Activated T-helper 1 cell treated with anti-CD3 and anti-CD28 coated beads, Interleukin-12 subunit alpha, Interleukin-12 subunit beta, Interleukin-2, Interleukin-4 antibody, amounts not matched to agents 30 ng/mL and 10 ng/mL and 1 ng/mL, durations not matched to agents 14 hours and 24 hours and 36 hours (primary cell): ENCODE measurements around the gene HOXB1. TPM values are rescaled to one million over a fixed set of nuclear protein-coding genes. Genes with fewer than 3 reads are reported as not detected.
A peak's percentile ranks its signal among the peaks of the same experiment; 100 is the strongest.

Experiments used
- DNase-seq: peaks from one replicate; pipeline ENCODE4 v3.0.0; 2021; ENCODE audit warnings: low spot score
- H3K27ac Mint-ChIP-seq: one replicate; pipeline ENCODE4 v1.8.0; 2021; ENCODE audit warnings: mild to moderate bottlenecking, mixed read lengths
- H3K27me3 Mint-ChIP-seq: one replicate; pipeline ENCODE4 v1.8.0; 2022; ENCODE audit warnings: mild to moderate bottlenecking, moderate library complexity, mixed read lengths; ENCODE audit not compliant: insufficient read depth
- H3K36me3 Mint-ChIP-seq: one replicate; pipeline ENCODE4 v1.8.0; 2021; ENCODE audit warnings: low read depth, mixed read lengths
- H3K4me1 Mint-ChIP-seq: one replicate; pipeline ENCODE4 v1.8.0; 2021; ENCODE audit warnings: low read depth, mixed read lengths
- H3K4me3 Mint-ChIP-seq: one replicate; pipeline ENCODE4 v1.8.0; 2021; ENCODE audit warnings: mild to moderate bottlenecking, moderate library complexity, mixed read lengths
- H3K9me3 Mint-ChIP-seq: one replicate; pipeline ENCODE4 v1.8.0; 2021; ENCODE audit warnings: mixed read lengths
- intact Hi-C: fragments of 100-400 bp; cut with micrococcal nuclease; formaldehyde crosslinking; loops from one replicate; pipeline ENCODE4 v1.15.1; 2024
- total RNA-seq: library from RNA; stranded (reverse); gene quantifications from 2 replicates; pipeline ENCODE4 v1.2.3, GENCODE V29; 2022

The HOXB1 gene
- total RNA-seq, 1 donor from 2014 or later = not detected

- peaks cover 9% of the 10 kb centered on the region for H3K36me3 Mint-ChIP-seq
- intact Hi-C loops = loop anchor here (2.0 kb wide), 1 partner anchor 31 kb away; the partner anchor contains the start of gene HOXB4
Observed at GRCh38 chr17:48547808-48548522, 17.2 kb upstream of the HOXB1 start.

GRCh38 chr17:48546924-48547807, 16.4 kb upstream of the HOXB1 start:
- peaks cover 1% of the 10 kb centered on the region for H3K27me3 Mint-ChIP-seq
- intact Hi-C loops = loop anchor here (2.0 kb wide), 1 partner anchor 32 kb away; the partner anchor contains the start of gene HOXB4
- H3K4me3 Mint-ChIP-seq = peak overlapping the region; percentile 75

More at GRCh38 chr17:48547808-48548522, 17.2 kb upstream of the HOXB1 start:
- peak overlapping the region; percentile 75 for H3K4me3 Mint-ChIP-seq
- H3K4me1 Mint-ChIP-seq = peaks cover 57% of the 10 kb centered on the region
- peaks cover 3% of the 10 kb centered on the region for H3K27me3 Mint-ChIP-seq
- peak; percentile 43 for DNase-seq
- no peaks in the 10 kb centered on the region for H3K9me3 Mint-ChIP-seq
- peak overlapping the region; percentile 80 for H3K27ac Mint-ChIP-seq

GRCh38 chr17:48546137-48546923, 15.5 kb upstream of the HOXB1 start:
- Mint-ChIP-seq H3K9me3 (no peaks in the 10 kb centered on the region), H3K4me3 (peak overlapping the region; percentile 75), H3K4me1 (peaks cover 54% of the 10 kb centered on the region), H3K27me3 (peaks cover 5% of the 10 kb centered on the region), H3K36me3 (peaks cover 16% of the 10 kb centered on the region), H3K27ac (peak overlapping the region; percentile 80)
- intact Hi-C loops = loop anchor here (2.0 kb wide), 1 partner anchor 32 kb away; the partner anchor contains the start of gene HOXB4
- no peak for DNase-seq

More at GRCh38 chr17:48546924-48547807, 16.4 kb upstream of the HOXB1 start:
- peaks cover 14% of the 10 kb centered on the region for H3K36me3 Mint-ChIP-seq
- H3K9me3 Mint-ChIP-seq = no peaks in the 10 kb centered on the region
- DNase-seq = no peak
- H3K27ac Mint-ChIP-seq = peak overlapping the region; percentile 80
- H3K4me1 Mint-ChIP-seq = peaks cover 54% of the 10 kb centered on the region

GRCh38 chr17:48545539-48545938, 14.7 kb upstream of the HOXB1 start:
- H3K36me3 Mint-ChIP-seq = peaks cover 19% of the 10 kb centered on the region
- peaks cover 8% of the 10 kb centered on the region for H3K27me3 Mint-ChIP-seq
- H3K27ac Mint-ChIP-seq = peak overlapping the region; percentile 80
- intact Hi-C loops = loop anchor here (2.0 kb wide), 1 partner anchor 63 kb away; no protein-coding TSS in a partner anchor
- no peaks in the 10 kb centered on the region for H3K9me3 Mint-ChIP-seq
- peaks cover 60% of the 10 kb centered on the region for H3K4me1 Mint-ChIP-seq
- H3K4me3 Mint-ChIP-seq = peak overlapping the region; percentile 95
- DNase-seq = no peak

DNA sequence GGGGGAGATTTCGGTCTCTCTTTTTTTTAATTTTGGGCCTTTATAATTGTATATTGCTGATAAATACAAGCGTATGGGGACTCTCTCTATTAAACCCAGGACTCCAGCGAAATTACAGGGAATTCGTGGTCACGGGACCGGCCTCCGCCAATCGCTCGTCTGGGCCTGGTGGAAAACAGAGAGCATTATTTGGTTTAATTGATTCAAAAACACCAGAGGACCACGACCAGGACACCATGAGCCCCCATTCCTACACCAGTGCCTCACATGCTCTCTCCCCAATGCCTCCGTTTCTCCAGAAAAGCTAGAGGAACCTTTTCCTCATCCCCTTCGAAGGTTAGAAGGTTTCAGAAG, 14.2 kb upstream of the HOXB1 start, which contains the start of gene HOXB2:
TSS of gene HOXB2 (minus strand) at position 88 of the 354 bp plus-strand sequence. CDS start 198 bp downstream, outside the sequence.
- H3K27ac Mint-ChIP-seq = peak within 1 kb of the TSS; percentile 96
- H3K9me3 Mint-ChIP-seq = no peaks in the 10 kb centered on the region
- H3K36me3 Mint-ChIP-seq = peaks cover 17% of the 10 kb centered on the region
- intact Hi-C loops = loop anchor here (2.0 kb wide), 1 partner anchor 62 kb away; no protein-coding TSS in a partner anchor
- DNase-seq = no peak
- H3K4me1 Mint-ChIP-seq = peaks cover 63% of the 10 kb centered on the region
- peak within 1 kb of the TSS; percentile 95 for H3K4me3 Mint-ChIP-seq
- H3K27me3 Mint-ChIP-seq = peaks cover 8% of the 10 kb centered on the region

DNA sequence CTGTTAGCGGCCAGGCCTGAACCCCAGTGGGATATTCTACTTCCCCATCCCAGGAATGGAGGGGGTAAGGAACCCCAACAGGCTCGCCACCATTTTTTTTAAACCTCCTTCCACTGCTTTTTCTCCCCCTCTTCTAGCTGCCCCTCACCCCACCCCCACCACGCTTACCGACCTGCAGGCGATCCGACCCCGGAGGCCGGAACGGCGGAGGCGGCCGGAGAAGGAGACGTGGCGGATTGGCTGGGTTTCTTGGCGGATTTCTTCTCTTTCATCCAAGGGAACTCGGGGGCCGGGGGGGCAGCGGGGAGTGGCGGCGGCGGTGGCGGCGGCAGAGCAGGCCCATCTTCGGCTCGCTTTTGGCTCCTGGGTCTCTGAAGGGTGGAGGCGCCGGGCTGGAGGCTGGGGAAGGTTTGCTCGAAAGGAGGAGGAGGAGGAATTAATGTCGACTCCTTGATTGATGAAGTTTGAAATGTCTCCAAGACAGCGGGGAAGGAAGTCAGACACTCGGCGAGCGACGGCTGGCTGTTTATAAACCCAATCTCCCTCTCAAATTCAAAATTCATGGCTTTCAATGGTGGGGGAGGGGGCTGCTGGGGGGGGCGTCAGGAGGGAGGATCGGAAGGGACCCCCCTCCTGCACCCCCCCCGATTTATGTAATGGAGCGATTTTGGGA, 13.7 kb upstream of the HOXB1 start:
- peak; percentile 31 for DNase-seq
- intact Hi-C loops = loop anchor here (2.0 to 5.0 kb wide), 2 partner anchors 62 to 132 kb away; no protein-coding TSS in a partner anchor
- peaks cover 8% of the 10 kb centered on the region for H3K27me3 Mint-ChIP-seq

GRCh38 chr17:48543854-48544348, 13.1 kb upstream of the HOXB1 start:
- Mint-ChIP-seq H3K36me3 (peaks cover 13% of the 10 kb centered on the region), H3K27me3 (peaks cover 8% of the 10 kb centered on the region), H3K4me3 (peak overlapping the region; percentile 95), H3K4me1 (peaks cover 62% of the 10 kb centered on the region), H3K27ac (peak overlapping the region; percentile 96), H3K9me3 (no peaks in the 10 kb centered on the region)
- DNase-seq = peak; percentile 40
- intact Hi-C loops = loop anchor here (1.0 to 5.0 kb wide), 4 partner anchors 52 to 132 kb away; no protein-coding TSS in a partner anchor

More for the DNA sequence above, 13.7 kb upstream of the HOXB1 start:
- Mint-ChIP-seq H3K4me1 (peaks cover 62% of the 10 kb centered on the region), H3K36me3 (peaks cover 15% of the 10 kb centered on the region), H3K27ac (peak overlapping the region; percentile 96), H3K9me3 (no peaks in the 10 kb centered on the region), H3K4me3 (peak overlapping the region; percentile 95)

DNA sequence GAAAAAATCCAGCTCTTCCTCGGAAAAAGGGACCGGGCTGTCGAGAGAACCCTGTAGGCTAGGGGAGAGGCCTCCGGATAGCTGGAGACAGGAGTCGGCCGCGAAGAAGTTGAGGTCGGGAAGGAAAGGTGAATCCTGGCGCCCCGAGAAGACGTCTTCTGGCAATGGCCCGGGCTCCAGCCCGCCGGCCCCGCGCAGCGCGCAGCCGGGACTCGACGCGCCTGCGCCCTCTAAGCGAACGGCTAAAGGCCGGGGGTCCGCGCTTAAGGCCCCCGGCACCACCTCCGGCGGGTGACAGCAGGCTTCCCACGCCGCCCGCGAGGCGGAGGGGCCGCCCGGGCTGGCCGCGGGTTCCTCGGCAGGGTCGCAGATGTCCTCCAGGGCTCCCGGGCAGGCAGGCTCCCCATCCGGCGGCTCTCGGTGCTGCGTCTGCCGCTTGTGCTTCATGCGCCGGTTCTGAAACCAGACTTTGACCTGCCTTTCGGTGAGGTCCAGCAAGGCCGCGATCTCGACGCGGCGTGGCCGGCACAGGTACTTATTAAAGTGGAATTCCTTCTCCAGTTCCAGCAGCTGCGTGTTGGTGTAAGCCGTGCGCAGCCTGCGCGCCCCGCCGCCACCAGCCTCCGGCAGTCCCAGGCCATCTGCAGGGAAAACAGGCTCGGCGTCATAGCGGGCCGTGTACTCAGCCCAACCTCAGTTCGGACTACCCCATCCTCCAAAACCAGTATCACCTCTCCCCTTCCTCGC, 12.5 kb upstream of the HOXB1 start:
- DNase-seq = peak; percentile 60
- H3K4me3 Mint-ChIP-seq = peak overlapping the region; percentile 95
- H3K27ac Mint-ChIP-seq = peak overlapping the region; percentile 96
- H3K27me3 Mint-ChIP-seq = peaks cover 8% of the 10 kb centered on the region
- intact Hi-C loops = loop anchor here (1.0 to 5.0 kb wide), 3 partner anchors 51 to 131 kb away; no protein-coding TSS in a partner anchor
- H3K36me3 Mint-ChIP-seq = peaks cover 13% of the 10 kb centered on the region
- H3K4me1 Mint-ChIP-seq = peaks cover 57% of the 10 kb centered on the region
- no peaks in the 10 kb centered on the region for H3K9me3 Mint-ChIP-seq

- peak overlapping the region; percentile 91 for H3K4me3 Mint-ChIP-seq
- intact Hi-C loops = loop anchor here (1.0 to 5.0 kb wide), 3 partner anchors 50 to 130 kb away; no protein-coding TSS in a partner anchor
- peaks cover 8% of the 10 kb centered on the region for H3K27me3 Mint-ChIP-seq
- no peak for DNase-seq
- H3K4me1 Mint-ChIP-seq = peaks cover 51% of the 10 kb centered on the region
- H3K36me3 Mint-ChIP-seq = peaks cover 13% of the 10 kb centered on the region
- no peaks in the 10 kb centered on the region for H3K9me3 Mint-ChIP-seq
- H3K27ac Mint-ChIP-seq = peak overlapping the region; percentile 88
Observed at GRCh38 chr17:48542698-48543106, 11.9 kb upstream of the HOXB1 start.

DNA sequence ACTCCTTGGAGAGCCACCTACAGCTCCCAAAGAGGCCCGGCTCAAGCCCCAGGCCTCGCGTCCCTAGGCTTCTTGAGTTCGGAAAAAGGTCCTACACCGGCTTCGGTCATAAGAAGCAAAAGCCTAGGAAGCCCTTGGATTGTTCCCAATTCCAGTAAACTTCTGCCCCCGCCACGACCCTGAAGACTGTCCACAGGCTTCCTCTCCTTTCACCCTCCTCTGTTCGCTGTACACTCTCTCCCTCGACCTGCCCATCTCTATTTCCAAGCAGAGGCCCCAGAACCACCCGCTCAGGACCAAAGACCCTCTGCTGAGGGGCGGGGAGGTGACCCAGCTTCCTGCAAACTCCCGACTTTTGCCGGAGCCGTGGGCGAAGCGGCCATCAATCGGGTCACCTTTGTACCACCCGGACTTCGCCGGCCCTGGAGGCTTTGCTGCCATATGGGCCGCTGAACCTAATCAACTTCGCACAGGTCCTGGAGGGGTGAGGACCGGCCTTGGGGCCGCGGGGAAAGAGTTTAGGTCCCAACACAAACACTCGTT, 11.4 kb upstream of the HOXB1 start:
- Mint-ChIP-seq H3K4me3 (peak overlapping the region; percentile 91), H3K27me3 (peaks cover 8% of the 10 kb centered on the region), H3K27ac (peak overlapping the region; percentile 98), H3K4me1 (peaks cover 46% of the 10 kb centered on the region), H3K9me3 (no peaks in the 10 kb centered on the region), H3K36me3 (peaks cover 13% of the 10 kb centered on the region)
- intact Hi-C loops = loop anchor here (2.0 to 5.0 kb wide), 2 partner anchors 113 to 130 kb away; no protein-coding TSS in a partner anchor
- DNase-seq = peak; percentile 16
